ENCODE results near the gene DDX59. TPM values are rescaled to one million over a fixed set of nuclear protein-coding genes. Genes with fewer than 3 reads are reported as not detected.
A peak's percentile ranks its signal among the peaks of the same experiment; 100 is the strongest.

DDX59 gene
- total RNA-seq, 2 donors from 2014 or later: 22.1 to 23.9 TPM

GRCh38 chr1:200619894-200620272, 49.8 kb downstream of the DDX59 start:
- no peak for TF ChIP-seq CTCF (conservative IDR thresholded peaks at IDR 0.05)
- WGBS, 2 experiments (ENCODE audit: insufficient coverage in 1 of 2, insufficient read length in 1 of 2): 7 to 29% methylated on average over 1 to 6 of the region's 6 CpGs
- DNase-seq: no peak
- Histone ChIP-seq H3K4me1 (ENCODE audit: control insufficient read depth, insufficient read depth, low read length) (peaks cover 4% of the 10 kb centered on the region), H3K27ac (ENCODE audit: low read depth, low read length) (no peak overlapping the region), H3K4me3 (ENCODE audit: low read length) (peak overlapping the region; percentile 89), H3K36me3 (ENCODE audit: control insufficient read depth, insufficient read depth, low read length) (peaks cover 22% of the 10 kb centered on the region), H3K27me3 (ENCODE audit: control insufficient read depth, insufficient read depth, low read length, poor library complexity, severe bottlenecking) (no peaks in the 10 kb centered on the region), H3K9ac (ENCODE audit: extremely low read depth, low read length, poor library complexity, severe bottlenecking) (peak overlapping the region; percentile 81), H3K9me3 (ENCODE audit: control insufficient read depth, low read length) (no peaks in the 10 kb centered on the region)
- Mint-ChIP-seq H3K4me3 (peak overlapping the region; percentile 86), H3K36me3 (ENCODE audit: low read depth) (peaks cover 17% of the 10 kb centered on the region), H3K9me3 (no peaks in the 10 kb centered on the region), H3K27me3 (ENCODE audit: insufficient read depth) (no peaks in the 10 kb centered on the region), H3K4me1 (peaks cover 23% of the 10 kb centered on the region), H3K27ac (peak overlapping the region; percentile 96)

GRCh38 chr1:200610846-200611245, 58.9 kb downstream of the DDX59 start:
- DNase-seq: no peak
- Mint-ChIP-seq H3K4me3 (no peak overlapping the region), H3K27me3 (ENCODE audit: insufficient read depth) (no peaks in the 10 kb centered on the region), H3K9me3 (no peaks in the 10 kb centered on the region), H3K4me1 (no peaks in the 10 kb centered on the region), H3K36me3 (ENCODE audit: low read depth) (peaks cover 58% of the 10 kb centered on the region), H3K27ac (no peak overlapping the region)
- Histone ChIP-seq H3K27ac (ENCODE audit: low read depth, low read length) (no peak overlapping the region), H3K9ac (ENCODE audit: extremely low read depth, low read length, poor library complexity, severe bottlenecking) (peak overlapping the region; percentile 11), H3K4me3 (ENCODE audit: low read length) (no peak overlapping the region), H3K9me3 (ENCODE audit: control insufficient read depth, low read length) (no peaks in the 10 kb centered on the region), H3K4me1 (ENCODE audit: control insufficient read depth, insufficient read depth, low read length) (no peaks in the 10 kb centered on the region), H3K36me3 (ENCODE audit: control insufficient read depth, insufficient read depth, low read length) (peaks cover 51% of the 10 kb centered on the region), H3K27me3 (ENCODE audit: control insufficient read depth, insufficient read depth, low read length, poor library complexity, severe bottlenecking) (no peaks in the 10 kb centered on the region)
- TF ChIP-seq CTCF (conservative IDR thresholded peaks at IDR 0.05): no peak
- WGBS, 2 experiments (ENCODE audit: insufficient coverage in 1 of 2, insufficient read length in 1 of 2): 65 to 96% methylated on average over 2 of the region's 2 CpGs

- Histone ChIP-seq H3K36me3 (ENCODE audit: control insufficient read depth, insufficient read depth, low read length) (peaks cover 80% of the 10 kb centered on the region), H3K27ac (ENCODE audit: low read depth, low read length) (no peak overlapping the region), H3K9me3 (ENCODE audit: control insufficient read depth, low read length) (no peaks in the 10 kb centered on the region), H3K27me3 (ENCODE audit: control insufficient read depth, insufficient read depth, low read length, poor library complexity, severe bottlenecking) (no peaks in the 10 kb centered on the region), H3K4me1 (ENCODE audit: control insufficient read depth, insufficient read depth, low read length) (no peaks in the 10 kb centered on the region), H3K4me3 (ENCODE audit: low read length) (no peak overlapping the region), H3K9ac (ENCODE audit: extremely low read depth, low read length, poor library complexity, severe bottlenecking) (no peak overlapping the region)
- peaks cover 50% of the 10 kb centered on the region for H3K36me3 Mint-ChIP-seq (ENCODE audit: low read depth)
- DNase-seq: no peak
- no peaks in the 10 kb centered on the region for H3K9me3 Mint-ChIP-seq
- no peak overlapping the region for H3K27ac Mint-ChIP-seq
- TF ChIP-seq CTCF (conservative IDR thresholded peaks at IDR 0.05): no peak
- WGBS, 2 experiments (ENCODE audit: insufficient coverage in 1 of 2, insufficient read length in 1 of 2): 94 to 100% methylated on average over 1 of the region's 1 CpG
- no peak overlapping the region for H3K4me3 Mint-ChIP-seq
- H3K27me3 Mint-ChIP-seq (ENCODE audit: insufficient read depth): no peaks in the 10 kb centered on the region
- H3K4me1 Mint-ChIP-seq: no peaks in the 10 kb centered on the region
These were observed 67.1 kb downstream of the DDX59 start for GRCh38 chr1:200602632-200603031.

Other genes starting within 250 kb of the DDX59 start
- gene KIF14, start 49.2 kb downstream of the DDX59 start, total RNA-seq: 10 to 100 TPM; 13.5 to 20.9 TPM
- gene CAMSAP2, start 69.0 kb upstream of the DDX59 start, total RNA-seq: 10 to 100 TPM; 22.1 to 22.2 TPM
- gene GPR25, start 203.1 kb upstream of the DDX59 start, total RNA-seq: not detected
- 10 to 100 TPM; 59.5 to 61.5 TPM for gene INAVA, start 225.0 kb upstream of the DDX59 start, total RNA-seq